GM21526 (cell line): ENCODE results near the gene KPNA3.
A peak's percentile ranks its signal among the peaks of the same experiment; 100 is the strongest.
"Not testable (repeated sequence)": the region's sequence is repeated elsewhere in the genome, so short reads cannot be mapped to it uniquely, and the experiment has no call there.

ENCODE experiments used
- ATAC-seq: cut with Tn5 transposase; IDR thresholded peaks from one replicate; pipeline ENCODE4 v1.9.1; 2021; ENCODE audit warnings: moderate library complexity; ENCODE audit not compliant: unreplicated experiment, low FRiP score

KPNA3 gene

GRCh38 chr13:49810567-49811526 lies 18.4 kb upstream of the KPNA3 start:
- no peak for ATAC-seq

GRCh38 chr13:49807681-49808080 lies 15.2 kb upstream of the KPNA3 start:
- ATAC-seq: no peak

GRCh38 chr13:49806126-49806536 lies 13.6 kb upstream of the KPNA3 start:
- no peak for ATAC-seq

- not testable (repeated sequence) for ATAC-seq
Observed at GRCh38 chr13:49803047-49803446, 10.6 kb upstream of the KPNA3 start.

DNA sequence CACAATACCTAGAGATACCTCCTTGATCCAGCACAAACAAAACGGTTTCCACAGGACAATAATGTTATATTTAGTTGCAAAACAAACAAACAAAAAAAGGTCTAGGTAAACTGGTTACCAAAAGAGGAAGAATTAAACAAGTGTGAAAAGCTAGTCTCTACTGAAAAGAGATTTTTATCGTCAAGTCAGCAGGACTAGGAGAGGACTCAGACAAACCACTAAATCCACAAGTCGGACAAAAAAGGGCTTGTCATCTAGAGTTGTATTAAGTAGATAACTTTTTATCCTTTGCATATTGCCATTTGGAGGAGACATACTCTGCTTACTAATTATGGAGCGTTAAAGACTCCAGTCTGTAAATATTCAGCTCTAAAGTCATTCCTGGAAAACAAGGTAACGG lies 9.9 kb upstream of the KPNA3 start:
- no peak for ATAC-seq

DNA sequence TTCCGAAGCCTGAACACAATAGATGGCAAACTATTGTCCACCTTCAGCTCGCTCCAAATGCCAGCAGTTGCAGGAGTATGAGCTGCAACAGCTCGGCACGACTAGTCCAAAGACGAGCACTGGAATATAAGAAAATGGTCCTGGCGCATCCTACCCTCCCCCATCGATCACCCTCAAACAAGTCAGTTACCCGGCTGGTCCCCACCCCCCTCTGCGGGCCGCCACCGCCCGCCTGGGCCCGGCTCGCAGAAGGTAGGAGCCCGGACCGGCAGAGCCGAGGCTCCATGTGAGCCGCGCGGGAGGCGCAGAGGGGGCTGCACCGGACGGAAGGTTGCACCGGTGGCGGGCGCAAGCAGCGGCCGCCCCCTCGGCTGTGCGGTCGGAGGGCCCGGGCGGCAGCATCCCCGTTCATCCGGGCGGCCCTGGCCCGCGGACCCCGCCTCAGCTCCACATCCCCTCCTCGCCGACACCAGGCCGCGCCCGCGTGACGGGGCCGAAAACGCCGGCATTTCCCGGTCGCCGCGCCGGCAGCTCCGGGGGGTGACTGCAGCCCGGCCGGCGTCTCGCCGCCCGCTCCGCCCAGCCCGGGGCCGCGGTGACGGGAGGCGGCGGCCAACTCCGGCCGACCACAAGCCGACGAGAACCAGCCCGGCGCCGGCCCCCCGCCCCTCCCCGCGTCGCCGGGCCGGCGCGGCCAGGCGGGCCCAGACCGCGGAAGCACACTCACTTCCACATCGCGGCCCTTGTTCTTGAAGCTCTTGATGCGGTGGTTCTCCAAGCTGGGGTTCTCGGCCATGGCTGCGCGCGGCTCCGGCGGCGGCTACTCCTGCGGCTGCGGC lies 552 bp downstream of the KPNA3 start:
- ATAC-seq: peak; percentile 26

DNA sequence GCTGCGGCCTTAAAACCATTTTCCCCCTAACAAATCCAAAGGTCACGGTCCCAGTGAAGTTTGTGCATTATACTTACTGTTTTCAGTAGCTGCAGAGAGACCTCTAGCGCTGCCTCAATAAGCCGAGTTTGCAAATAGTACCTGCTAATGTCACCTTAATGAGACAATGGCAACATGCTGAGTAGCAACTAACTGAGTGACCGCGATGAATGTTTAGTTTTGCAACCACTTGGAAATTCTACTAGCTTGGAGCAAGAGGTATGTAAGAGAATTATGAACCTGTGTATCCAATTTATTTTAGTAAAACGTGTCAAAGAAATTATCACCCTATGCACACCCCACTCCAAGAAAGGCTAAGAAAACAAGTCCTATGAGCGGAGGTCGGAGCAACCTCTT lies 1.2 kb downstream of the KPNA3 start:
- ATAC-seq: no peak

DNA sequence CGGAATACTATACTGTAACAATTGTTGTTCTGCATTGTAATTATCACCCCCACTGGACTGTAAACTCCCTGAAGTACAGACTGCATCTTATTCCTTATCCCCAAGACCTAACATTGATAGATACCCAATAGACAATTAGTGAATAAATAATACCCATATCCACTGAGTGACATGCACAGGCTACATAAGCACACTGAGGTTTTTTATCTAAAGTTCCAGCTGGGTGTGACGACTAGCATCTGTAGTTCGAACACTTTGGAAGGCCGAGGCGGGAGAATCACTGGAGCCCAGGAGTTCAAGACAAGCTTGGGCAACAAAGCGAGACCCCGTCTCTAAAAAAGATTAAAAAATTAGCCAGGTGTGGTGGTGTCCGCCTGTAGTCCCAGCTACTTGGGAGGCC lies 2.5 kb downstream of the KPNA3 start:
- ATAC-seq: no peak

DNA sequence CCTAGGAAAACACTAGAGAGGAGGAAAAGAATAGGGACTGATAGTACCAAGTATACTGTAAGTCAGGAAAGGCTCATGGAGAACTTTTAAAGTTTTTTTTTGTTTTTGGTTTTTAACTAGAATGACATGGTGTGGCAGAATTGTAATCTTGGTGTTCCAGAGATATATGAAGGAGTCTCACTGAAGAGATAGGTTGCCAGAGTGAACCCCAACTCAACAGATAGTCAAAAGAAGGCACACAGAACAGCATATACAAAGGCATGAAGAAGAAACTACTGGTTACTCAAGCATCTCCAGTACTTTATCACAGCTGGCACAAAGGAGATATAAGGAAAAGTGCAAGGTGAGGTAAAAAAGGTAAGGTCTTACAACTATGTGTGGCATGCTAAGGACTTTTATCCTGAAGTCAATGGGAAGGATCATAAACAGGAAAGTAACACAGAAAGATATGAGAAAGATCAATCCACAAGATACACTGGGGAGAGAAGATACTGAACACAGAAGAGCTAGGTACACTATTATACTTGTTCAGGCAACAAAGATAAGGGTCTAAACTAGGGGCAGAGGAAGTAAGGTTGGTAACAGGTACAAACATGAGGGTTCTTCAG lies 6.0 kb downstream of the KPNA3 start:
- no peak for ATAC-seq

DNA sequence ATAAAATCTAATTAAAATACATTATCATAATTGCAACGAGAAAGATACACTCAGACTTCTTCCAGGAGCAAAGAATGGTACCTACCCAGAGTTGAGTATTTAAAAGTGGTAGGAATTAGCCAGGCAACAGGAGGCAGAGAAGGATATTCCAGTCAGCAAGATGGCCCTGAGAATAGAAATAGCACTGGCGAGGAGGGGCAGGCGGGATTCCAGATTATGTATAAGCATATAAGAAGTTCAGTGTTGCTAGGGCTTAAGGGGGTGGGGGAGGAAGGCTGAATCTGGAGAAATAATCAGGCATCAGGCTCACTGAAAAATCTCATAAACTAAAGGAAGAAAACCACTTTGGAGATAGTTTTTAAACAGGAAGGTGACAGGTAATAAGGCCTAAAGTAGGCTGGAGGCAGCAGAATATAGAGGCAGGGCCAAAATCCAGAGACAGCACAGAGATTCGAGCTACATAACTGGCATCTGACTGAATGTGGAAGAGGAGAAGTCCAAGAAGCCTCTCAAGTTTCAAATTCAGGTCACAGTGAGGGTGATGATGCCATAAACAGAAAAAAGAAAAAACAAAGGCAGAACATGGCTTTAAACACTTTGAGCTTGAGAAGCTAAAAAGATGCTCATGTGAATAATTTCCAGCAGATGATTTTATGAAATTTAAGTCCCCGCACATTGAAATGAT lies 7.5 kb downstream of the KPNA3 start:
- no peak for ATAC-seq

DNA sequence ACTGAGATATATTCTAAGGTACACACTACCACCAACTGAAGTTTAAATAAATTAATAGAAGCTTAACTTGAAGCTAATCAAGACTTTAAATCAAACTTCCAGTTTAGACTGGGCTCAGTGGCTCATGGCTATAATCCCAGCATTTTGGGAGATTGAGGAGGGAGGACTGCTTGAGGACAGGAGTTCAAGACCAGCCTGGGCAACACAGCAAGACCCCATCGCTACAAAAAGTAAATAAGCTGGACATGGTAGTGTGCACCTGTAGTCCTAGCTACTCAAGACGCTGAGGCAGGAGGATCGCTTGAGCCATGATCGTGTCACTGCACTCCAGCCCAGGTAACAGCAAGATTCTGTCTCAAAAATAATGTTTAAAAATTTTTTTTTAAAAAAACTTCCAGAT lies 8.6 kb downstream of the KPNA3 start:
- ATAC-seq: no peak

- no peak for ATAC-seq
Observed at GRCh38 chr13:49782784-49783183, 9.7 kb downstream of the KPNA3 start.

DNA sequence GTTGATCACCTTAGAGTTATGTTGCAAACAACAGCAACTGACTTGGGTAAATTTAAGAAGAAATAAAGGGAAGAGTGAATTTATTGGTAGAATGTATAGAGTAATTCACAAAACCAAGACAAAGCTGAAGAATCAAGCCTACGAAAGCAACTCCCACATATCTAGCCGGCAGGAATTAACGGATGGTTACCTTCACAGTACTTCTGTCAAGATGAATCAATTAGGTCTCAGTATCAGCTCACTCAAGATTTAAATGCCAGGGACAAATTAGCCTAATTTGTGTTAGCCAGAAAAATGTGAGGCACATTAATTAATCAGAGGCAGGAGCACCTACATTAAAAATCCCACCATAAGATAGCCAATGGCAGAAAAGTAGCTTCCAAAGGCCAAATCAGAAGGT lies 10.7 kb downstream of the KPNA3 start:
- ATAC-seq: no peak

- no peak for ATAC-seq
Observed at GRCh38 chr13:49779721-49780120, 12.8 kb downstream of the KPNA3 start.

GRCh38 chr13:49777746-49778614 lies 14.5 kb downstream of the KPNA3 start:
- no peak for ATAC-seq

DNA sequence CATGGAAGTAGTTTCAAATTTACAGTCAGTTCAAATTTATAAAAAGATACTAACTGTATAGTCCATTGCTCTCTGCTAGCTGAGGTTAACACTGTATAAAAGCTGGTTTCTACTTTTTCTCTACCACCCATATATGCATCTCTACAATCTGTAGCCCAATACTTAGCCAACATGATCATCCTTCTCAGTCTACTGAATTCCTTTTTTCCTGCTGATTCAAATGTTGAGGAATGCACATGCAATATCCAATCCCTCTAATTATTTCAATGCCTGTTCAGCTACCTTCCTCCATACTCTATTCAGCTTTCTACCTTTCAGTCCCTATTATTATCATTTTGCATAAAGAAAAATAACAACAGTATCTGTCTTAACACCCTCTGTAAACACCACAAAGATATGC lies 15.6 kb downstream of the KPNA3 start:
- ATAC-seq: no peak

- ATAC-seq: no peak
Observed at GRCh38 chr13:49774376-49775005, 18.0 kb downstream of the KPNA3 start.

- ATAC-seq: no peak
Observed at GRCh38 chr13:49772828-49773227, 19.7 kb downstream of the KPNA3 start.

DNA sequence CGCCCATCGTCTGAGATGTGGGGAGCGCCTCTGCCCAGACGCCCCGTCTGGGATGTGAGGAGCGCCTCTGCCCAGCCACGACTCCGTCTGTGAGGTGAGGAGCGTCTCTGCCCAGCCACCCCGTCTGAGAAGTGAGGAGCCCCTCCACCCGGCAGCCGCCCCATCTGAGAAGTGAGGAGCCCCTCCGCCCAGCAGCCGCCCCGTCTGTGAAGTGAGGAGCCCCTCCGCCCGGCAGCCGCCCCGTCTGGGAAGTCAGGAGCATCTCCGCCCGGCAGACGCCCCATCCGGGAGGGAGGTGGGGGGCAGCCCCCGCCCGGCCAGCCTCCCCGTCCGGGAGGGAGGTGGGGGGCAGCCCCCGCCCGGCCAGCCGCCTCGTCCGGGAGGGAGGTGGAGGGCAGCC lies 30.7 kb downstream of the KPNA3 start:
- ATAC-seq: not testable (repeated sequence)
